WTC11 (cell line): ENCODE measurements around the gene MACROD2.

Source experiments
- CTCF ChIP-seq: fragments of 200-600 bp; IDR thresholded peaks from 2 replicates; pipeline ENCODE4 v1.8.0; 2022; ENCODE audit warnings: antibody characterized with exemption
- JUN ChIP-seq: sonication (generic); formaldehyde crosslinking; IDR thresholded peaks from 2 replicates; pipeline ENCODE4 v1.8.0; 2023; ENCODE audit warnings: mild to moderate bottlenecking, missing genetic modification reagents
- NFYB ChIP-seq: sonication (generic); formaldehyde crosslinking; conservative IDR thresholded peaks from 2 replicates; pipeline ENCODE4 v1.8.0; 2022; ENCODE audit warnings: low read depth, missing genetic modification reagents

- TF ChIP-seq NFYB (no peak), CTCF (no peak), JUN (CRISPR knock-in tag) (no peak)
Observed at GRCh38 chr20:16040742-16041141, 2045.4 kb downstream of the MACROD2 start.
